Prostate gland (tissue), 2 donors: ENCODE results near the gene BNC1.

ENCODE experiments used
- CTCF ChIP-seq, 4 experiments: fragments of 200-600 bp in 2 of 4; fragments of 450-650 bp in 2 of 4; sonication (generic) in 2 of 4; IDR thresholded peaks; 1 replicate in 3 of 4; 2 replicates in 1 of 4; pipeline ENCODE4 v1.5.1; 2016 to 2019; ENCODE audit warnings: antibody characterized with exemption in 4 of 4, mild to moderate bottlenecking in 2 of 4, moderate library complexity in 2 of 4
- POLR2A ChIP-seq: fragments of 450-650 bp; IDR thresholded peaks from one replicate; pipeline ENCODE4 v1.6.1; 2016; ENCODE audit warnings: antibody characterized with exemption, mild to moderate bottlenecking
- POLR2AphosphoS5 ChIP-seq: sonication (generic); formaldehyde crosslinking; IDR thresholded peaks from one replicate; pipeline ENCODE4 v1.6.1; 2017; ENCODE audit warnings: antibody characterized with exemption

DNA sequence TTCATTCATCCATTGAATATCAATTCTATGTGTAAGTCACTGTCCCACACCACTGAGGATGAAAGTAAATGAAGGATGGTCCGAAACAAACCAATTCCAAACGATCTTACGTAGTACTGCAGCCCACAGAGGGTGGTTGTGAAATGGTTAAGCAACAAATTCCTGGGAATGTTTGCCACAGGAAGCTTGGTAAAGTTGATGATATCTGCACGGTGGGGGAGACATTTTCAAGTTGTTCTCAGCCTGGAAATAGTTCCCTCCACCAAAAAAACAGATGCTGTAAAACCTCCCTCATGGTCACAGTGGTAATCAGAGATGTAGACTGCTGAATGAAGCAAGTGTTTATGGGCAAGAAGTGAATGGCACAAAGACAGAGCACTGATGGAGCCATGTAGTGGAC, 35.9 kb upstream of the BNC1 start:
- no peak for TF ChIP-seq CTCF (IDR thresholded peaks at IDR 0.05)
- TF ChIP-seq POLR2AphosphoS5, result no peak
- no peak for TF ChIP-seq POLR2A
